T-cell (primary cell): ENCODE data around the gene SMPD2. TPM values are rescaled to one million over a fixed set of nuclear protein-coding genes. Genes with fewer than 3 reads are reported as not detected.

ENCODE experiments used
- ATAC-seq, 4 experiments: fragments of 200-7000 bp in 3 of 4; fragments of 150-1000 bp in 1 of 4; cut with Tn5 transposase; replicated peaks in 1 of 4; 1 replicate in 3 of 4; 2 replicates in 1 of 4; pipeline ENCODE4 v1.10.0; 2021; ENCODE audit warnings: moderate library complexity in 3 of 4, mild to moderate bottlenecking in 2 of 4, moderate number of reproducible peaks in 1 of 4
- CTCF ChIA-PET, 2 donors: fragments of 300-600 bp; sonication (Branson Sonifier 250); formaldehyde crosslinking; loops; one replicate each; lab custom pipeline; 2022; ENCODE audit warnings: antibody characterized with exemption in 2 of 2; lab: Charles Lee
- POLR2A ChIA-PET, 2 donors: fragments of 300-600 bp; sonication (Branson Sonifier 250); formaldehyde crosslinking; loops; one replicate each; lab custom pipeline; 2022; ENCODE audit warnings: antibody characterized with exemption in 2 of 2; lab: Charles Lee
- DNase-seq, 35 experiments: peaks; one replicate each; pipeline versions ENCODE4 v3.0.0 to v3.0.0-alpha.2; 2013 to 2023
- H3K27ac ChIP-seq: one replicate; pipeline ENCODE4 v1.5.1; 2013; ENCODE audit warnings: low read length
- H3K27me3 ChIP-seq, 2 experiments: replicated peaks in 1 of 2; 1 replicate in 1 of 2; 2 replicates in 1 of 2; pipeline versions ENCODE4 v1.6.1 to v1.7.0; 2013; ENCODE audit warnings: low read length in 1 of 2, mixed read lengths in 1 of 2; ENCODE audit not compliant: control insufficient read depth in 2 of 2, insufficient read depth in 2 of 2; ENCODE audit errors: extremely low read depth in 1 of 2
- H3K36me3 ChIP-seq, 2 donors: 1 replicate in 1 of 2; 2 replicates in 1 of 2; pipeline versions ENCODE4 v1.6.1 to v1.7.0; 2013; ENCODE audit warnings: low read length in 1 of 2; ENCODE audit not compliant: control insufficient read depth in 2 of 2, insufficient read depth in 1 of 2; ENCODE audit errors: extremely low read depth in 1 of 2
- H3K4me1 ChIP-seq, 2 experiments: 1 replicate in 1 of 2; 2 replicates in 1 of 2; pipeline versions ENCODE4 v1.6.1 to v1.7.0; 2013; ENCODE audit warnings: low read length in 2 of 2, mixed read lengths in 1 of 2; ENCODE audit not compliant: insufficient read depth in 2 of 2, control insufficient read depth in 1 of 2; ENCODE audit errors: extremely low read depth in 1 of 2
- H3K4me3 ChIP-seq, 2 donors: 1 replicate in 1 of 2; 2 replicates in 1 of 2; pipeline versions ENCODE4 v1.5.1 to v1.7.0; 2013; ENCODE audit warnings: mild to moderate bottlenecking in 2 of 2, low read length in 1 of 2, moderate library complexity in 1 of 2; ENCODE audit not compliant: control insufficient read depth in 1 of 2; ENCODE audit errors: extremely low read depth in 1 of 2
- H3K9me3 ChIP-seq: 2 replicates; pipeline ENCODE4 v1.7.0; 2013
- H3K27ac Mint-ChIP-seq, 2 donors: one replicate each; pipeline ENCODE4 v1.8.0; 2020 to 2021; ENCODE audit warnings: mild to moderate bottlenecking in 2 of 2, mixed read lengths in 2 of 2
- H3K27me3 Mint-ChIP-seq, 2 donors: one replicate each; pipeline ENCODE4 v1.8.0; 2021 to 2022; ENCODE audit warnings: mixed read lengths in 2 of 2
- H3K36me3 Mint-ChIP-seq: one replicate; pipeline ENCODE4 v1.8.0; 2021; ENCODE audit warnings: mixed read lengths
- H3K4me1 Mint-ChIP-seq, 3 donors: one replicate each; pipeline ENCODE4 v1.8.0; 2020 to 2022; ENCODE audit warnings: mixed read lengths in 3 of 3, mild to moderate bottlenecking in 1 of 3
- H3K4me3 Mint-ChIP-seq, 3 donors: one replicate each; pipeline ENCODE4 v1.8.0; 2020 to 2022; ENCODE audit warnings: mild to moderate bottlenecking in 3 of 3, mixed read lengths in 3 of 3, moderate library complexity in 3 of 3
- H3K9me3 Mint-ChIP-seq, 3 donors: one replicate each; pipeline ENCODE4 v1.8.0; 2020 to 2022; ENCODE audit warnings: mixed read lengths in 3 of 3
- WGBS: methylation state at CpG from one replicate; pipeline ENCODE4 v1.1.5; 2013; ENCODE audit warnings: missing lambda C conversion rate; ENCODE audit not compliant: insufficient coverage; 5-methylcytosine and 5-hydroxymethylcytosine counted together
- total RNA-seq, 35 experiments: library from RNA in 6 of 35; stranded (reverse) in 6 of 35; fragments of 120-200 nt in 1 of 35; gene quantifications; one replicate each; pipeline versions ENCODE4 v1.2.1 to v1.2.4 and lab custom pipeline; 2013 to 2026

The SMPD2 gene
- total RNA-seq, 5 donors from 2014 or later (not counting 1 experiment from before 2014, with no cell fraction given) = 21.1 to 36.7 (median 23.7) TPM

DNA sequence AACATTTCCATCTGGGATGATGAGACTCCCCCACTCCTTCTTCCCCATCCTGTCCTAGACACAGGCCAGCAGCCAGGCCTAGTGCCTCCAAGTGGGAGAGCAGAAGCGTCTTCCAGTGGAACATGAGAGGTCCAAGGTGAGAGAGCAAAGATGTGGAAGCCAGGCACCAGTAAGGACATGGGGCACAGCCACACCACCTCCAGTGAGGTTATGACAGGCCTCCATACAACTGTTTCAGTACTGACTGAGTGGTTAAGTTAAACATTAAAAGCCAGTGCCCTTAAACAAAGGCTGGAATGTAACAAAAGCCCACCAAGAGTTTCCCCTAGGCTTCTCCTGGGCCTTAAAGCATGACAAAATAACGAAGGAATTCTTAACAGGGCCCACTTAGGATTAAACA is 37.2 kb downstream of the SMPD2 start:
- DNase-seq (no peak), ATAC-seq (no peak)
- H3K4me3 ChIP-seq = peak overlapping the region in 1 of 2 donors; percentile 17
- peak overlapping the region; percentile 86 for H3K27ac Mint-ChIP-seq
- H3K27me3 Mint-ChIP-seq = no peaks in the 10 kb centered on the region
- POLR2A ChIA-PET = interaction anchor here in 1 of 2 donors (0.6 kb wide), 1 partner anchor 14 kb away, joined by 3 read pairs; no protein-coding TSS in a partner anchor
- H3K4me3 Mint-ChIP-seq = peak overlapping the region; percentile 77 to 93 (median 89)
- H3K4me1 Mint-ChIP-seq = peaks cover 77 to 84% (median 80%) of the 10 kb centered on the region in 3 donors
- H3K27ac ChIP-seq = no peak overlapping the region
- no peaks in the 10 kb centered on the region for H3K9me3 Mint-ChIP-seq
- H3K36me3 Mint-ChIP-seq = peaks cover 72% of the 10 kb centered on the region
- peaks cover 50 to 71% of the 10 kb centered on the region in 2 experiments for H3K4me1 ChIP-seq
- no peaks in the 10 kb centered on the region for H3K27me3 ChIP-seq
- no peaks in the 10 kb centered on the region for H3K9me3 ChIP-seq
- WGBS = 80% methylated on average over 1 of the region's 2 CpGs
- H3K36me3 ChIP-seq = peaks cover 6 to 69% of the 10 kb centered on the region in 2 donors
- CTCF ChIA-PET = interaction anchor here (0.6 to 1.5 kb wide), 4 partner anchors 13 to 46 kb away, joined by 3 to 5 read pairs (median 4); partner anchors contain the start of gene MICAL1 (in 1 of the 2)

- Mint-ChIP-seq H3K9me3 (no peaks in the 10 kb centered on the region), H3K4me3 (peak overlapping the region; percentile 77 to 93 (median 89)), H3K27ac (peak overlapping the region; percentile 86), H3K36me3 (peaks cover 66% of the 10 kb centered on the region), H3K27me3 (no peaks in the 10 kb centered on the region), H3K4me1 (peaks cover 72 to 78% (median 74%) of the 10 kb centered on the region in 3 donors)
- H3K27ac ChIP-seq = no peak overlapping the region
- H3K27me3 ChIP-seq = no peaks in the 10 kb centered on the region
- DNase-seq (no peak), ATAC-seq (no peak)
- H3K9me3 ChIP-seq = no peaks in the 10 kb centered on the region
- H3K4me3 ChIP-seq = peak overlapping the region; percentile 2 to 51
- H3K4me1 ChIP-seq = peaks cover 50 to 65% of the 10 kb centered on the region in 2 experiments
- no CpG with 5 or more reads among the region's 9 CpGs for WGBS
- CTCF ChIA-PET = interaction anchor here (0.6 to 1.5 kb wide), 5 partner anchors 13 to 243 kb away, joined by 3 to 5 read pairs (median 4); partner anchors contain the start of gene MICAL1 (in 1 of the 2)
- POLR2A ChIA-PET = interaction anchor here (0.6 to 1.0 kb wide), 5 partner anchors 14 to 2000 kb away, joined by 3 to 6 read pairs (median 3); no protein-coding TSS in a partner anchor
- H3K36me3 ChIP-seq = peaks cover under 1 to 63% of the 10 kb centered on the region in 2 donors
Measured at GRCh38 chr6:109478222-109478805, 37.8 kb downstream of the SMPD2 start.

DNA sequence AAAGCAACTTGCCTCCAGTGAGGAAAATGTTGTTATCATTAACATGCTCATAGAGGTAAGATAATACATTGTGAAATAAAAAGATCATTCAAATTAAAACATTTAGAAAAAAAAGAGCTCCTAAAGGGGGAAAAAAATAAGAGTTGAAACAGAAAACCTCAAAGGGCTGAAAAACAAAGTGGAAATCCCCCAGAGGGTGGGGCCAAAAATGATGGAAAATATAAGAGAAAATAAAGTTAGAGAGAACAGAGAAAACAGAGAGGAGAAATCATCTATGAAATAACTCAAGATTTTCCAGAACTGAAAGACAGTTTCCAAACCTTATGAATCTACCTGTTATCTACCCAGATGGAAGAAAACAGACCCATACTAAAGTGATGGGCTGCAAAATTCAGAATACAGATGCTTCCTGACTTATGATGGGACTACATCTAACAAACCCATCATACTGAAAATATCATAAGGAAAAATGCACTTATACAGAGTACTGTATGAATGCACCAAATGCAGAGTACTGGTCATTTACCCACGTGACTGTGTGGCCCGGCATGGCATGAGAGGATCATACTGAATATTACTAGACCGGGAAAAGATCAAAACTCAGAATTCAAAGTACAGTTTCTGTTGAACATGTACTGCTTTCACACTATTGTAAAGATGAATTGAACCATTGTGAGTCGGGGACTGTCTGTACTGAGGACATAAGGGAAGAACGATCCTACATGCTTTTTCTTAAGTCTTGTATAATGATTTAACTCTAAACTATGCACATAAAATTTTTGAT is 38.5 kb downstream of the SMPD2 start:
- H3K27me3 Mint-ChIP-seq = no peaks in the 10 kb centered on the region
- ATAC-seq (no peak), DNase-seq (peak in 1 of 35 experiments; percentile 62)
- no peaks in the 10 kb centered on the region for H3K27me3 ChIP-seq
- H3K4me3 Mint-ChIP-seq = peak overlapping the region; percentile 77 to 93 (median 89)
- peak overlapping the region; percentile 85 to 86 for H3K27ac Mint-ChIP-seq
- H3K4me1 ChIP-seq = peaks cover 50 to 60% of the 10 kb centered on the region in 2 experiments
- peak overlapping the region; percentile 39 for H3K27ac ChIP-seq
- H3K4me1 Mint-ChIP-seq = peaks cover 72 to 80% (median 76%) of the 10 kb centered on the region in 3 donors
- peaks cover 0 to 55% of the 10 kb centered on the region in 2 donors for H3K36me3 ChIP-seq
- no peaks in the 10 kb centered on the region for H3K9me3 Mint-ChIP-seq
- ChIA-PET POLR2A (interaction anchor here (0.6 to 1.5 kb wide), 7 partner anchors 15 to 1999 kb away, joined by 3 to 6 read pairs (median 3); no protein-coding TSS in a partner anchor), CTCF (interaction anchor here (0.7 to 1.5 kb wide), 5 partner anchors 12 to 242 kb away, joined by 3 to 6 read pairs (median 4); partner anchors contain the start of gene MICAL1 (in 1 of the 2))
- H3K9me3 ChIP-seq = no peaks in the 10 kb centered on the region
- peak overlapping the region; percentile 35 to 51 for H3K4me3 ChIP-seq
- peaks cover 62% of the 10 kb centered on the region for H3K36me3 Mint-ChIP-seq
- WGBS = 0% methylated on average over 2 of the region's 5 CpGs

DNA sequence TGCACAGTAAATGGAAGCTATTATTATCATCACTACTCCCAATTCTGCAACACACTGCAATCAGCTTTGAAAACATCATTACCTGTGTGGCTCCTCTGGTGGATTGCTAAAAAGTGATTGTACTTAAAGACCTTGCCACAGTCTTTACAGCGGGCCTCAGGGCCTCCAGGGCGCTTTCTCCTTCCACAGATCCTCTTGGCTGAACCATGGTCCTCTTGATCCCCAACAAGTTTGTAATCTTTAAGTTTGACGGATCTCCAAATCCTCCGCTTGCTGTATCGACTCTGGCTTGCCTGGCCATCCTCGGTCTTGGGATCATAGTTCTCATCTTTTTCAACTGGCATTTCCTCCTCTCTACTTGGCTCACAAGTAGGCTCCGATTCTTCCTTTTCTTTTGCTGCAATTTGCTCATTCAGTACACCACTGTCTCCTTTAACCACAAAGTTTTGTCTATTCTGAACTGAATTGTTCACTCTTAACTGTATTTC is 40.5 kb downstream of the SMPD2 start:
- CTCF ChIA-PET = interaction anchor here in 1 of 2 donors (1.7 kb wide), 1 partner anchor 17 kb away, joined by 5 read pairs; no protein-coding TSS in a partner anchor
- no peaks in the 10 kb centered on the region for H3K27me3 ChIP-seq
- peak overlapping the region; percentile 77 to 78 for H3K27ac Mint-ChIP-seq
- no peak overlapping the region for H3K27ac ChIP-seq
- no peaks in the 10 kb centered on the region for H3K9me3 ChIP-seq
- H3K4me1 ChIP-seq = peaks cover 50 to 57% of the 10 kb centered on the region in 2 experiments
- DNase-seq = no peak
- H3K4me3 ChIP-seq = peak overlapping the region; percentile 53 to 70
- H3K4me1 Mint-ChIP-seq = peaks cover 67 to 72% (median 68%) of the 10 kb centered on the region in 3 donors
- no peak for ATAC-seq
- POLR2A ChIA-PET = interaction anchor here (0.5 to 1.5 kb wide), 4 partner anchors 24 to 1393 kb away, joined by 3 to 8 read pairs (median 4); partner anchors contain the start of gene AMD1 (in 1 of the 2)
- H3K4me3 Mint-ChIP-seq = peak overlapping the region; percentile 89 to 98 (median 93)
- 75% methylated on average over 7 of the region's 7 CpGs for WGBS
- no peaks in the 10 kb centered on the region for H3K9me3 Mint-ChIP-seq
- no peaks in the 10 kb centered on the region for H3K27me3 Mint-ChIP-seq
- peaks cover 47% of the 10 kb centered on the region for H3K36me3 Mint-ChIP-seq
- H3K36me3 ChIP-seq = peaks cover 0 to 37% of the 10 kb centered on the region in 2 donors

DNA sequence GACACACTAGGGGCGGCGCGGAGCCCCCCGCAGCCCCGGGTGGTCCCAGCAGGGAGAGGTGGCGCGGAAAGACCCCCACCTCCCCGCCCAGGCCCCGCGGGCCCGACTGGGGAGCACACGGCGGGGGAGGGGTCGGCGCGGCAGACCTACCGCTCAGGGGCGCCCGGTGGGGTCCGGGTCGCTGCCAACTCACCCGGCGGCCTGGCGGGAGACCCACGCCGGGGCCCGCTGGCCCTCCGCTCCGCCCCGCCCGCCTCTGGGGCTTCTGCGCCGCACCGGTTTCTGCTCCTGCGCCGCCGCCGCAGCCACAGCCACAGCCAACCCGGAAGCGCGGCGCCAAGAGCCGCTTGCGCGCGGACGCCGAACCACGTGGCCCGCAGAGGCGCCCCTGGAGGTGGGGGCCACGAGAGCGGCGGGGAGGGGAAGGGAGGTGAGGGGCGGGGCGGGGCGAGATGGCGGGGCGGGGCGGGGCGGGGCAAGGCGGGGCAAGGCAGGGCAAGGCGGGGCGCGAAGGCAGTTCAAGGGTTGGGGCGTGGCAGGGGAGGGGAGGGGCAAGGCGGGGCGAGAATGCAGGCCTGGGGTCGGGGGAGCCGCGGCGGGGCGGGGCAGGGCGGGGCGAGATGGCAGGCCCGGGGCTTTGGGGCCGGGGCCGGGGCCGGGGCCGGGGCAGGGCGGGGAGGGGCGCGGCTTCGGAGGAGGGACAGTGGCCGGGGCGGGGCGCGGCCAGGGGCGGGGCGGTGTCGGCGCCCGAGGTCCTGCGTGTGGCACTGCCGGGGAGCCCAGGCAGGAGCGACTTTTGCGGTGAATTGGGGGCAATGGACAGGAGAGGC is 42.6 kb downstream of the SMPD2 start, which contains the start of gene ZBTB24:
TSS of gene ZBTB24 (minus strand) at position 315 of the 830 bp plus-strand sequence. CDS start 1,193 bp downstream, outside the sequence.
- Mint-ChIP-seq H3K36me3 (peaks cover 32% of the 10 kb centered on the region), H3K4me3 (peak within 1 kb of the TSS; percentile 89 to 98 (median 93)), H3K4me1 (peaks cover 49 to 53% (median 50%) of the 10 kb centered on the region in 3 donors), H3K9me3 (no peaks in the 10 kb centered on the region), H3K27ac (peak within 1 kb of the TSS; percentile 77 to 84), H3K27me3 (no peaks in the 10 kb centered on the region)
- no peaks in the 10 kb centered on the region for H3K27me3 ChIP-seq
- H3K4me3 ChIP-seq = peak within 1 kb of the TSS; percentile 70 to 88
- H3K4me1 ChIP-seq = peaks cover 39 to 40% of the 10 kb centered on the region in 2 experiments
- peaks cover 0 to 17% of the 10 kb centered on the region in 2 donors for H3K36me3 ChIP-seq
- H3K27ac ChIP-seq = peak within 1 kb of the TSS; percentile 80
- ChIA-PET POLR2A (interaction anchor here (0.5 to 0.8 kb wide), 2 partner anchors 23 kb away, joined by 3 read pairs; no protein-coding TSS in a partner anchor), CTCF (interaction anchor here (0.5 to 1.4 kb wide), 5 partner anchors 9 to 1459 kb away, joined by 3 to 5 read pairs (median 3); partner anchors contain the start of gene CD164 (in 1 of the 2))
- peak; percentile 87 to 91 (median 90) for ATAC-seq
- under 1% methylated on average over 51 of the region's 97 CpGs for WGBS
- DNase-seq = peak; percentile 75 to 94 (median 88)
- no peaks in the 10 kb centered on the region for H3K9me3 ChIP-seq
